Measurements from ENCODE around the gene SHB. TPM values are rescaled to one million over a fixed set of nuclear protein-coding genes. Genes with fewer than 3 reads are reported as not detected.
A peak's percentile ranks its signal among the peaks of the same experiment; 100 is the strongest.

SHB gene
- total and polyA plus RNA-seq, 8 donors, result 3.5 to 37.7 (median 8.5) TPM

DNA sequence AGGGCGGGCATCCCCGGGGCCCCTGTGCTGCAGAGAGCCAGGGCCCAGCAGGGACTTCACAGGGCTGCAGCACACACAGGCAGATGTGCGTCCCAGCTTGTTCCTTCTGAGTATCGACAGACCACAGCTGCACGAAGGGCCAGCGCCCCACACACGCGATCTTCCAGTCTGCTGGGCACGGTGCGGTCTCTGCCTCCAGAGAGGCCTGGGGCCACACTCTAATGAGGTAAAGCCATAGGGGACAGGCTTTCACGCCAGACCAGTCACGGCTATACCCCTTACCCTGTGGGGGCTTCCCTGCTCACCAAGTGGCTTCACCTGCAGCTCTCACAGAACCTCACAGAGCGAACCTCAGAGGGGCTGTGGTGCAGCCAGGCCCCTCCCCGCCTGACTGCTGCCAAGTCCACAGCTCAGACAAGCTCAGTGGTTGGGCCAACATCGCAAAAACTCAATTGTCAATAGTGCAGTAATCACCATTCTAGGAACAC lies 82.2 kb downstream of the SHB start:
- Histone ChIP-seq H3K27ac (no peak overlapping the region), H3K36me3 (peaks cover 0 to 4% (median 0%) of the 10 kb centered on the region in 4 donors), H3K4me1 (peaks cover 0 to 33% (median 16%) of the 10 kb centered on the region in 4 donors), H3K27me3 (no peaks in the 10 kb centered on the region), H3K4me3 (no peak overlapping the region), H3K9me3 (no peaks in the 10 kb centered on the region)
- TF ChIP-seq POLR2AphosphoS5 (IDR thresholded peaks at IDR 0.05), result no peak
- TF ChIP-seq, protein P1, sequence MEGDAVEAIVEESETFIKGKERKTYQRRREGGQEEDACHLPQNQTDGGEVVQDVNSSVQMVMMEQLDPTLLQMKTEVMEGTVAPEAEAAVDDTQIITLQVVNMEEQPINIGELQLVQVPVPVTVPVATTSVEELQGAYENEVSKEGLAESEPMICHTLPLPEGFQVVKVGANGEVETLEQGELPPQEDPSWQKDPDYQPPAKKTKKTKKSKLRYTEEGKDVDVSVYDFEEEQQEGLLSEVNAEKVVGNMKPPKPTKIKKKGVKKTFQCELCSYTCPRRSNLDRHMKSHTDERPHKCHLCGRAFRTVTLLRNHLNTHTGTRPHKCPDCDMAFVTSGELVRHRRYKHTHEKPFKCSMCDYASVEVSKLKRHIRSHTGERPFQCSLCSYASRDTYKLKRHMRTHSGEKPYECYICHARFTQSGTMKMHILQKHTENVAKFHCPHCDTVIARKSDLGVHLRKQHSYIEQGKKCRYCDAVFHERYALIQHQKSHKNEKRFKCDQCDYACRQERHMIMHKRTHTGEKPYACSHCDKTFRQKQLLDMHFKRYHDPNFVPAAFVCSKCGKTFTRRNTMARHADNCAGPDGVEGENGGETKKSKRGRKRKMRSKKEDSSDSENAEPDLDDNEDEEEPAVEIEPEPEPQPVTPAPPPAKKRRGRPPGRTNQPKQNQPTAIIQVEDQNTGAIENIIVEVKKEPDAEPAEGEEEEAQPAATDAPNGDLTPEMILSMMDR (IDR thresholded peaks at IDR 0.05), result no peak
- TF ChIP-seq EP300 (IDR thresholded peaks at IDR 0.05), result no peak
- TF ChIP-seq POLR2A (IDR thresholded peaks at IDR 0.05), result no peak
- 91 to 93% (median 92%) methylated on average over 9 to 15 of the region's 15 CpGs for WGBS, 5 donors
- no peak for DNase-seq
- intact Hi-C loops (cut with DNase I; ENCODE audit: low total_unique reads), result no loop called here

DNA sequence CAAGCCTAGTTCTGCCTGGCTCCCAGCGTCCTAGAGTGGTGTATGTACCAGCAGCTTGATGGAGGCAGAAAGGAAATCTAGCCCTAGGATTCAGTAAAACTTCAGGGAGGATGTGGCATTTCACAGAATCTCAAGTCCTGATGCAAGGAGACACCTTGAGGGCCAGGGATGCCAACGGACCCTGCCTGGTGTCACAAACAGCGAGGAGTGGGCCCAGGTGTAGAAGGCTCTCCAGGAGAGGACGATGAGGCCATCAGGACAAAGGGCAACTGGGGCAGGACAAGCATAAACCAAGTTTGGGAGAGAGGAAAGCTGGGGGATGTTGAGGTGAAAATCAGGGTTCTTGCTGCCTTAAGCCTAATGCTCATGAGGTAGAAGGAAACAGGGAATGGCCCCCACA lies 83.0 kb downstream of the SHB start:
- Histone ChIP-seq H3K27ac (no peak overlapping the region), H3K4me3 (no peak overlapping the region), H3K36me3 (peaks cover 0 to 4% (median 0%) of the 10 kb centered on the region in 4 donors), H3K4me1 (peaks cover 0 to 33% (median 16%) of the 10 kb centered on the region in 4 donors), H3K9me3 (no peaks in the 10 kb centered on the region), H3K27me3 (no peaks in the 10 kb centered on the region)
- no peak for DNase-seq
- WGBS, 5 donors, result 81 to 94% (median 91%) methylated on average over 4 of the region's 4 CpGs
- TF ChIP-seq POLR2A (IDR thresholded peaks at IDR 0.05) (no peak), POLR2AphosphoS5 (IDR thresholded peaks at IDR 0.05) (no peak), EP300 (IDR thresholded peaks at IDR 0.05) (no peak)
- TF ChIP-seq, protein P1 (IDR thresholded peaks at IDR 0.05), result no peak
- intact Hi-C loops (cut with DNase I; ENCODE audit: low total_unique reads), result no loop called here

DNA sequence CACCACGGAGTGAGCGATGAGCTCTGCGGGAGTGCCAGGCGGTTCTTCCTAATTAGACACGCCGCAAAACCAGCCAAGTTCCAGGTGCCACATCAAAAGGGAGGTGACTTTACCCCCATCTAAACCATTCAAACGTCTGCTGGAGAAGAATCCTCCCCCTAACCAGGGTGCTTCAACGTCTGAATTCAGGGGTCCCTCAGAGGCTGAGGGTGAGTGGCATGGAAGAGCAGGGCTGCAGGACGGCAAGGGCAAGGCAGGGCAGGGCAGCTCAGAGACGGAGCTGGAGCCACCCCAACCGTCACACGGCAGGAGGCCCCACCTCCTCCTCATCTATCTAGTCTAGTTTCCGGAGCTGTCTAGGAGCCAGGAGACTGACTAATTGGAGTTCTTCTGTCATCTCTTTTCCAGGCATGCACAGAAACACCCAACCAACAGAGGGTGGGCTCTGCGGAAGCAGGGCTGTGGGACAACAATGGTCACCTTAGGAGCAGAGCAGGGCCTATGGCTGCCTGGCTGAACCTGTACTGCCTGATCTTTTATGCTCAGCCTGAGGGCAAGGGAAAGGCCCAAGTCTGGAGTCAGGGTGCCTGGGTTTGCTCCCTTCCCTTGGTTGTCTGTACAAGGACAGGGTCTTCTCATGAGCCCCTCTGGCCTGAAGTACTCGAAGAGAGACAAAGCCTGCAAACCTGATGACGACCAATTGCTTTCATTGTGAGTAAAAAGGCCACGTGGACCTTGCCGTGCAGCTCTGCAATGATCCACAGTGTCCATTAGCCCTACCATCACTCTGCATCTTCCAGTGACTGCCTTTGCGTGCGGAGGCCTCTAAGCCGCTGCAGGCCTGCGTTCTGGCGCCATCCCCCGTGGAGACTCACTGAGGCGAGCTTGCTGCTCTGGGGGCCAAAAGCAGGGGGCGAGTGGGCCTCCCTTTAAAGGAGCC lies 84.1 kb downstream of the SHB start:
- no peak overlapping the region for H3K27ac ChIP-seq
- WGBS, 5 donors, result 54 to 73% (median 69%) methylated on average over 26 of the region's 26 CpGs
- H3K9me3 ChIP-seq, result no peaks in the 10 kb centered on the region
- TF ChIP-seq EP300 (IDR thresholded peaks at IDR 0.05) (no peak), POLR2A (IDR thresholded peaks at IDR 0.05) (no peak), POLR2AphosphoS5 (IDR thresholded peaks at IDR 0.05) (no peak)
- TF ChIP-seq, protein P1 (IDR thresholded peaks at IDR 0.05), result no peak
- no peaks in the 10 kb centered on the region for H3K27me3 ChIP-seq
- H3K36me3 ChIP-seq, result peaks cover 0 to 4% (median 0%) of the 10 kb centered on the region in 4 donors
- peaks cover 0 to 33% (median 16%) of the 10 kb centered on the region in 4 donors for H3K4me1 ChIP-seq
- peak in 1 of 2 donors; percentile 70 for DNase-seq
- H3K4me3 ChIP-seq, result no peak overlapping the region
- intact Hi-C loops (cut with DNase I; ENCODE audit: low total_unique reads), result no loop called here

DNA sequence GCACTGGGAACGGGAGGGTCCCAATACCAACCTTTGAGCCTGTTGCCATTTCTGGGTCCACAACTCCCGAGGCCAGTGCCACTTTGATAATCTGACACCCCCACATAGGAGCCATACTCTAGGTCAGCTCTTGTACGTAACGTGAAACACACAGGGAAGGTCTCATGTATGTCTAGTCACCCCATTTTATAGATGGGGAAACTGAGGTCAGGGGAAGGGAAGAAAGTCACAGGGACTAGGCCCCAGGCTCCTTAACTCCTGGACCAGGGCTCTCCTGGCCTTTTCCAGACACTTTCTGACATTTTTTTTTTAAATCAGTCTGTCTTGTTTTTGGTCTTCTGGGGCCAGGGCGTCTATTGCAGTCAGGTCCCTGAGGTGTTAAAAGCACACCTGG lies 84.8 kb downstream of the SHB start:
- Histone ChIP-seq H3K27me3 (no peaks in the 10 kb centered on the region), H3K36me3 (peaks cover 0 to 4% (median 0%) of the 10 kb centered on the region in 4 donors), H3K9me3 (no peaks in the 10 kb centered on the region), H3K27ac (no peak overlapping the region), H3K4me3 (no peak overlapping the region), H3K4me1 (peaks cover 0 to 33% (median 16%) of the 10 kb centered on the region in 4 donors)
- intact Hi-C loops (cut with DNase I; ENCODE audit: low total_unique reads), result no loop called here
- no peak for DNase-seq
- TF ChIP-seq, protein P1 (IDR thresholded peaks at IDR 0.05), result no peak
- no peak for TF ChIP-seq EP300 (IDR thresholded peaks at IDR 0.05)
- no peak for TF ChIP-seq POLR2AphosphoS5 (IDR thresholded peaks at IDR 0.05)
- TF ChIP-seq POLR2A (IDR thresholded peaks at IDR 0.05), result no peak
- 89 to 97% (median 92%) methylated on average over 5 of the region's 5 CpGs for WGBS, 5 donors
